Body of pancreas (tissue), 4 donors: ENCODE data around the gene ARID4B. TPM values are rescaled to one million over a fixed set of nuclear protein-coding genes. Genes with fewer than 3 reads are reported as not detected.

Source experiments
- ATAC-seq: fragments of 150-250 bp; one replicate; pipeline ENCODE4 v1.9.1; 2016
- DNase-seq, 4 donors: peaks; one replicate each; pipeline ENCODE4 v3.0.0-alpha.2; 2019
- H3K27ac ChIP-seq, 4 donors: fragments of 200-600 bp; sonication (generic); 1 replicate in 3 of 4; 2 replicates in 1 of 4; pipeline versions ENCODE4 v1.5.1 to v1.6.1; 2016 to 2019; ENCODE audit warnings: mild to moderate bottlenecking in 1 of 4, mixed read lengths in 1 of 4, moderate library complexity in 1 of 4
- H3K27me3 ChIP-seq, 2 donors: fragments of 200-600 bp; sonication (generic); one replicate each; pipeline ENCODE4 v1.6.0; 2016; ENCODE audit warnings: mild to moderate bottlenecking in 1 of 2
- H3K36me3 ChIP-seq, 2 donors: fragments of 200-600 bp; sonication (generic); replicated peaks in 1 of 2; 2 replicates each; pipeline ENCODE4 v1.5.1; 2016; ENCODE audit warnings: low read depth in 2 of 2; ENCODE audit not compliant: insufficient read depth in 1 of 2
- H3K4me1 ChIP-seq: fragments of 200-600 bp; sonication (generic); one replicate; pipeline ENCODE4 v1.6.0; 2016
- H3K4me3 ChIP-seq, 2 donors: fragments of 200-600 bp; sonication (generic); 1 replicate in 1 of 2; 2 replicates in 1 of 2; pipeline ENCODE4 v1.5.1; 2016 to 2019
- H3K9me3 ChIP-seq, 3 donors: fragments of 200-600 bp; sonication (generic); 1 replicate in 2 of 3; 2 replicates in 1 of 3; pipeline ENCODE4 v1.5.1; 2016
- CTCF ChIP-seq, 7 experiments: fragments of 450-650 bp in 4 of 7; fragments of 200-600 bp in 3 of 7; sonication (generic) in 3 of 7; IDR thresholded peaks; one replicate each; pipeline ENCODE4 v1.5.1; 2016 to 2019; ENCODE audit warnings: antibody characterized with exemption in 7 of 7
- POLR2A ChIP-seq, 3 donors: fragments of 450-650 bp; IDR thresholded peaks; one replicate each; pipeline ENCODE4 v1.6.1; 2016; ENCODE audit warnings: antibody characterized with exemption in 3 of 3, mild to moderate bottlenecking in 2 of 3
- WGBS, 2 donors: methylation state at CpG; one replicate each; pipeline ENCODE4 v1.1.5; 2017; 5-methylcytosine and 5-hydroxymethylcytosine counted together
- intact Hi-C: fragments of 100-400 bp; cut with DNase I; formaldehyde crosslinking; loops from one replicate; pipeline ENCODE4 v1.15.1; 2023
- total RNA-seq, 2 donors: library from RNA; depleted of rRNA; stranded (reverse); fragments of >200 nt; gene quantifications; one replicate each; pipeline ENCODE4 v1.1.0, GENCODE V29; 2016

The ARID4B gene
- total RNA-seq, 2 donors from 2014 or later: 27.7 to 35.3 TPM

- intact Hi-C loops: no loop called here
- peaks cover 0 to 10% of the 10 kb centered on the region in 2 donors for H3K36me3 ChIP-seq
- H3K4me3 ChIP-seq: no peak overlapping the region
- H3K27me3 ChIP-seq: no peaks in the 10 kb centered on the region
- H3K4me1 ChIP-seq: peaks cover 20% of the 10 kb centered on the region
- no peak for TF ChIP-seq POLR2A (IDR thresholded peaks at IDR 0.05)
- TF ChIP-seq CTCF (IDR thresholded peaks at IDR 0.05): no peak
- DNase-seq (no peak), ATAC-seq (no peak)
- H3K27ac ChIP-seq: no peak overlapping the region
- WGBS, 2 donors: 86% methylated on average over 6 to 7 of the region's 7 CpGs
- H3K9me3 ChIP-seq: no peaks in the 10 kb centered on the region
These were observed 197.2 kb downstream of the ARID4B start for GRCh38 chr1:235130766-235131270.

GRCh38 chr1:235129774-235130570 lies 198.0 kb downstream of the ARID4B start:
- no peak overlapping the region for H3K4me3 ChIP-seq
- intact Hi-C loops: no loop called here
- ATAC-seq (no peak), DNase-seq (no peak)
- peaks cover 20% of the 10 kb centered on the region for H3K4me1 ChIP-seq
- TF ChIP-seq POLR2A (IDR thresholded peaks at IDR 0.05) (no peak), CTCF (IDR thresholded peaks at IDR 0.05) (no peak)
- H3K27ac ChIP-seq: no peak overlapping the region
- no peaks in the 10 kb centered on the region for H3K27me3 ChIP-seq
- no peaks in the 10 kb centered on the region for H3K9me3 ChIP-seq
- peaks cover 0 to 4% of the 10 kb centered on the region in 2 donors for H3K36me3 ChIP-seq
- 89 to 93% methylated on average over 4 of the region's 4 CpGs for WGBS, 2 donors

GRCh38 chr1:235128456-235129328 lies 199.3 kb downstream of the ARID4B start, which contains the start of gene TOMM20:
TOMM20 (minus strand) TSS chr1:235128837; CDS start chr1:235128715, 122 bp downstream.
- H3K27me3 ChIP-seq: no peaks in the 10 kb centered on the region
- H3K36me3 ChIP-seq: no peaks in the 10 kb centered on the region
- intact Hi-C loops: no loop called here
- no peaks in the 10 kb centered on the region for H3K9me3 ChIP-seq
- TF ChIP-seq CTCF (IDR thresholded peaks at IDR 0.05) (no peak), POLR2A (IDR thresholded peaks at IDR 0.05) (peak; percentile 69 to 91 (median 89))
- ATAC-seq (peak; percentile 100), DNase-seq (peak; percentile 95 to 98 (median 98))
- peak within 1 kb of the TSS; percentile 55 to 92 (median 80) for H3K27ac ChIP-seq
- H3K4me3 ChIP-seq: peak within 1 kb of the TSS; percentile 81 to 88
- peaks cover 20% of the 10 kb centered on the region for H3K4me1 ChIP-seq
- WGBS, 2 donors: 1 to 3% methylated on average over 25 to 64 of the region's 67 CpGs

GRCh38 chr1:235127732-235128455 lies 200.1 kb downstream of the ARID4B start:
- 0 to 2% methylated on average over 29 to 35 of the region's 35 CpGs for WGBS, 2 donors
- intact Hi-C loops: no loop called here

More at GRCh38 chr1:235127732-235128455, 200.1 kb downstream of the ARID4B start:
- H3K9me3 ChIP-seq: no peaks in the 10 kb centered on the region
- H3K27me3 ChIP-seq: no peaks in the 10 kb centered on the region
- TF ChIP-seq CTCF (IDR thresholded peaks at IDR 0.05) (no peak), POLR2A (IDR thresholded peaks at IDR 0.05) (no peak)
- DNase-seq (no peak), ATAC-seq (no peak)
- H3K4me1 ChIP-seq: peaks cover 20% of the 10 kb centered on the region
- peak overlapping the region; percentile 81 to 88 for H3K4me3 ChIP-seq
- H3K27ac ChIP-seq: peak overlapping the region; percentile 55 to 92 (median 80)
- no peaks in the 10 kb centered on the region for H3K36me3 ChIP-seq
